GM10266 (cell line): ENCODE measurements around the gene CACNA1S.

Source experiments
- DNase-seq: peaks from one replicate; pipeline ENCODE4 v3.0.0; 2012; ENCODE audit errors: extremely low spot score
- CTCF ChIP-seq: IDR thresholded peaks from 2 replicates; pipeline ENCODE4 v1.5.1; 2012; ENCODE audit warnings: mild to moderate bottlenecking, low read depth; ENCODE audit not compliant: control insufficient read depth, insufficient read depth; ENCODE audit errors: missing control alignments

The CACNA1S gene

GRCh38 chr1:201131398-201131797 lies 19.2 kb upstream of the CACNA1S start:
- no peak for DNase-seq
- TF ChIP-seq CTCF = no peak

DNA sequence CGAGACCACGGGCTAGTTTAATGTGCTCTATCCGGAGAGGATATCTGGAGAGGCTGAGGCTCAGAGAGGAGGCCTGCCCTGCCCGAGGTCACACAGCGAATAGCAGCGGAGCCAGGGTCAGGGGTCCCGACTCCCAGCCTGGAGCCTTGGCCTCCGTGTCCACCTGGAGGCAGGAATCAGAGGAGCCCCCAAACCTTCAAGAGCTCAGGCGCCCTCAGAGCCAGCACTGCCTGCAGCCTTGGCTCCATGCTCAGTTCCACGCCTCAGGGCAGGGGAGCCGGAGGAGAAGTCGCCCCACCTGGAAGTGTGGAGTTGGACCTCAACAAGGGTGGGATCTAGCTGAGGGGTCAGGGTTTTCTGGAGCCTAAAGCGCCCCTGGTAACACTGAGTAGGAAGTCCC lies 16.7 kb upstream of the CACNA1S start:
- DNase-seq = no peak
- no peak for TF ChIP-seq CTCF

DNA sequence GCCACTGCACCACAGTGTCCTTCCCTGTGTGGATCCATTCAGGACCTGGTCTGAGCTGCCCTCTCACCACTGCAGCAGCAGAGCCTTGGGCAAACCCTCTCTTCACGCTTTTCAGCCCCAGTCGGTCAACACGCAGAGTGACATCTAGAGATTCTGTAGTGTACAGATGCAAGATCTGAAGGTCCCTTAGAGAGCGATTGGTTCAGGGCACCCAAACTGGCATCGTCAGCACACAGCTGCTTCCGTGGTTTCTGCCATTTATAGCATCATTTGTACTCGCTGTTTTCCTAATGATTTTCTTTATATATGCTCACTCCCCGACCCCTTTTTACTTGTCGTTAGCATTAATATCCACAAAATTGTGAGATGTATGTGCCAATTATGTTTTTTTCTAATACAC lies 16.2 kb upstream of the CACNA1S start:
- DNase-seq = no peak
- no peak for TF ChIP-seq CTCF

DNA sequence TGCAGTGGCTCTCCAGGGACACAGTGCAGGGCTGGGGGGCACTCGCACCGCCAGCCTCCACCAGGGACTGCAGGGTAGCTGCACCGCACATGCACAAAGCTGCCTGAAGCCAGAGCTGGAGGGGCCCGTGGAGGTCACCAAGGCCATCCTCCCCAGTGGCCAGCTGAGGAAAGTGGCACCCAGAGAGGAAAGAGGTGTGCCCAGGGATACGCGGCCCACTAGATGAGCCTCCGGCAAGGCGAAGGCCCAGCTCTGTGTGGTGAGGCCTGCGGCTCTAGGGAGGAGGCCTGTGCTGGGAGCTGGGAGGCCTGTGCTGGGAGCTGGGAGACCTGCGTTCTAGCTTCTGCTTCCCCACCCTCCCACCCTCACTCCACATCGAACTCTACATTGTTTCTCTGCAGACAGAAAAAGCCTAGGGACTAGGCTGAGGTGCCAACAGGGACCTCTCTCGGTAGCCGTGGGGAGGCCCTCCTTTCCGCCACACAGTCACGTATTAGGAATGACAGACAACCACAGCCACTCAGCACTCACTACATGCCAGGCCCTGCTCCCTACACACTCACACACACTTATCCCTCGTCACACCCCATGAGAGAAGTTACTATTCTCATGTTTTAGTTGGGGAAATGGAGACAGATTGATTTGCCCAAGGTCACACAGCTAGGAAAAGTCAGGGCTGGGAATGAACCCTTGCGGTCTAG lies 15.7 kb upstream of the CACNA1S start:
- no peak for TF ChIP-seq CTCF
- no peak for DNase-seq

GRCh38 chr1:201126832-201127754 lies 14.9 kb upstream of the CACNA1S start, which contains the start of gene ASCL5:
Gene ASCL5 (minus strand): TSS chr1:201127184. CDS start chr1:201115372, 11,812 bp downstream.
- TF ChIP-seq CTCF = no peak

DNA sequence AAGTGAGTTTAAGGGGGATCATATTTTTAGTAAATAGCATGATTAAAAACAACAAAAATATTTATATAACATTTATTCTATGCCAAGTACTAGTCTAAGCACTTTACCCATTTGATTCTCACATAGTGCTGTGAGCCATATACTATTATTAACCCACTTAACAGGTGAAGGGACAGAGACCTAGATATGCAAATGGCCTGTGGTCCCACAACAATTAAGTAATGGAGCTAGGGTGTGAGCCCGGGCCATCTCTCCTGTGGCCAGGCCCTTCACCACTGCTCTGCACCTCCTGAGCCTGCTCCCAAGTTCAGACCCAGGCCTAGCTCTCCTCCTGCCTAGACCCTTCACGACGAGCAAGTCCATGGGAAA lies 14.2 kb upstream of the CACNA1S start:
- TF ChIP-seq CTCF = no peak
- no peak for DNase-seq

More at GRCh38 chr1:201126832-201127754, 14.9 kb upstream of the CACNA1S start, which contains the start of gene ASCL5:
- DNase-seq = no peak

DNA sequence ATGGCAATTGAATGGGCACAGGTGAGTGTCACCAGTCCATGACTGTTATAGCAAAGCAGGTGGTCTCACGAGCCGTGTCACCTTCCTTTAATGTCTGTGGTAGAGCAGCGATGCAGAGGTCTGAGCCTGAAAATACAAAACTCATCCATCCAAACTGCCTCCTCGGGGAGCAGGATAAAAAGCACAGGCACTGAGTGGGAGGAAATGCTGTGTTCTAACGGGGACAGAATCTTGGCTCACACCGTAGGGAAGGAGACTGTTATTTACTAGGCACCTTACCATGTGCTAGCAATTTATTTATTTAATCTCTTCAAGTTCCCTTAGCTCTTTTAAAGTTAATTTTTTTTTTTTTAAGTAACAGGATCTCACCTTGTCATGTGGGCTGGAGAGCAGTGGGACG lies 13.6 kb upstream of the CACNA1S start:
- no peak for TF ChIP-seq CTCF
- DNase-seq = no peak
